ENCODE results near the gene ZNHIT6.
A peak's percentile ranks its signal among the peaks of the same experiment; 100 is the strongest.
"Not testable (repeated sequence)": the region's sequence is repeated elsewhere in the genome, so short reads cannot be mapped to it uniquely, and the experiment has no call there.

ZNHIT6 gene

GRCh38 chr1:85707990-85708828, at the start of gene ZNHIT6:
TSS of gene ZNHIT6 (minus strand) at chr1:85708433. CDS start at chr1:85708284, 149 bp downstream.
- peak; percentile 49 for DNase-seq

GRCh38 chr1:85756864-85757263, 48.6 kb upstream of the ZNHIT6 start:
- DNase-seq: no peak

GRCh38 chr1:85748120-85748519, 39.9 kb upstream of the ZNHIT6 start:
- DNase-seq: no peak

GRCh38 chr1:85746777-85747176, 38.5 kb upstream of the ZNHIT6 start:
- no peak for DNase-seq

GRCh38 chr1:85743814-85744213, 35.6 kb upstream of the ZNHIT6 start:
- DNase-seq: no peak

GRCh38 chr1:85734931-85735330, 26.7 kb upstream of the ZNHIT6 start:
- DNase-seq: no peak

GRCh38 chr1:85718678-85719340, 10.6 kb upstream of the ZNHIT6 start:
- DNase-seq: no peak

- DNase-seq: not testable (repeated sequence)
These were observed 6.3 kb upstream of the ZNHIT6 start for GRCh38 chr1:85714418-85715114.

GRCh38 chr1:85708829-85709227, 595 bp upstream of the ZNHIT6 start:
- no peak for DNase-seq

- DNase-seq: no peak
These were observed 805 bp downstream of the ZNHIT6 start for GRCh38 chr1:85707267-85707989.

- DNase-seq: no peak
These were observed 2.3 kb downstream of the ZNHIT6 start for GRCh38 chr1:85705940-85706339.

GRCh38 chr1:85700422-85700821, 7.8 kb downstream of the ZNHIT6 start:
- DNase-seq: no peak

- no peak for DNase-seq
These were observed 10.3 kb downstream of the ZNHIT6 start for GRCh38 chr1:85697895-85698294.

GRCh38 chr1:85692730-85693314, 15.4 kb downstream of the ZNHIT6 start:
- DNase-seq: no peak

- no peak for DNase-seq
These were observed 18.3 kb downstream of the ZNHIT6 start for GRCh38 chr1:85689775-85690404.

GRCh38 chr1:85683292-85684025, 24.8 kb downstream of the ZNHIT6 start:
- DNase-seq: no peak

GRCh38 chr1:85681087-85681486, 27.1 kb downstream of the ZNHIT6 start:
- no peak for DNase-seq

GRCh38 chr1:85678193-85678592, 30.0 kb downstream of the ZNHIT6 start:
- DNase-seq: no peak

GRCh38 chr1:85677656-85678055, 30.6 kb downstream of the ZNHIT6 start:
- DNase-seq: no peak

GRCh38 chr1:85672031-85672660, 36.1 kb downstream of the ZNHIT6 start:
- no peak for DNase-seq

- no peak for DNase-seq
These were observed 42.3 kb downstream of the ZNHIT6 start for GRCh38 chr1:85665932-85666331.

All from NCI-H187 treated with DMSO at 0.1 percent for 48 hours (cell line).